Adipocyte (in vitro differentiated cells): ENCODE results near the gene FRS3.
"Not testable (repeated sequence)": the region's sequence is repeated elsewhere in the genome, so short reads cannot be mapped to it uniquely, and the experiment has no call there.

Experiments used
- DNase-seq: peaks from one replicate; pipeline ENCODE4 v3.0.0-alpha.2; 2015; ENCODE audit warnings: low read depth
- H3K27me3 ChIP-seq: replicated peaks from 2 replicates; pipeline ENCODE4 v1.7.0; 2013; ENCODE audit warnings: mild to moderate bottlenecking, low read length, moderate library complexity; ENCODE audit not compliant: control insufficient read depth, insufficient read depth
- H3K36me3 ChIP-seq: 2 replicates; pipeline ENCODE4 v1.7.0; 2013; ENCODE audit warnings: low read length, mild to moderate bottlenecking, moderate library complexity; ENCODE audit not compliant: control insufficient read depth, insufficient read depth, severe bottlenecking
- H3K4me1 ChIP-seq: 2 replicates; pipeline ENCODE4 v1.7.0; 2013; ENCODE audit warnings: mild to moderate bottlenecking, low read length, moderate library complexity; ENCODE audit not compliant: control insufficient read depth, insufficient read depth
- H3K4me3 ChIP-seq: 2 replicates; pipeline ENCODE4 v1.7.0; 2013; ENCODE audit warnings: mild to moderate bottlenecking, low read length, moderate library complexity
- H3K9ac ChIP-seq: 2 replicates; pipeline ENCODE4 v1.7.0; 2013; ENCODE audit warnings: mild to moderate bottlenecking, low read length, moderate library complexity
- H3K9me3 ChIP-seq: 2 replicates; pipeline ENCODE4 v1.7.0; 2013; ENCODE audit warnings: mild to moderate bottlenecking, low read length, moderate library complexity; ENCODE audit not compliant: control insufficient read depth

The FRS3 gene

DNA sequence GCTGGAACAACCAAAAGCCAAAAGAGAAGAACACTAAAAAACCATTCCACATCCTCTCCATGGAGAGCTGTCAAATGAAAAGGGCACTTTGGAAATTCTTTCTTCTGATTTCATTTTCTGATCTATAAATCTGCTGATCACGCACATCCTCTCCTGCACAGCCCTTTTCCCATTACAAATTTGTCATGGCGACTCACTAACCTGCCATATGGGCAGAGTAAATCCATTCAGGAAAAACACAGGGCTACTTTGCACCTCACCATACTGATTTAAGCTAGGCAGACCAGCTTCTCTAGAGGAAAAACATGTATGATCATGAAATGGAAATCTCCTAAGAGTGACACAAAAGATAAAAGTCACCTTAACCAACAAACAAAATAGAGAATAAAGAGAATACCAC lies 33.8 kb upstream of the FRS3 start:
- no peaks in the 10 kb centered on the region for H3K36me3 ChIP-seq
- no peak overlapping the region for H3K9ac ChIP-seq
- H3K9me3 ChIP-seq: no peaks in the 10 kb centered on the region
- no peaks in the 10 kb centered on the region for H3K27me3 ChIP-seq
- H3K4me3 ChIP-seq: no peak overlapping the region
- DNase-seq: no peak
- H3K4me1 ChIP-seq: no peaks in the 10 kb centered on the region

DNA sequence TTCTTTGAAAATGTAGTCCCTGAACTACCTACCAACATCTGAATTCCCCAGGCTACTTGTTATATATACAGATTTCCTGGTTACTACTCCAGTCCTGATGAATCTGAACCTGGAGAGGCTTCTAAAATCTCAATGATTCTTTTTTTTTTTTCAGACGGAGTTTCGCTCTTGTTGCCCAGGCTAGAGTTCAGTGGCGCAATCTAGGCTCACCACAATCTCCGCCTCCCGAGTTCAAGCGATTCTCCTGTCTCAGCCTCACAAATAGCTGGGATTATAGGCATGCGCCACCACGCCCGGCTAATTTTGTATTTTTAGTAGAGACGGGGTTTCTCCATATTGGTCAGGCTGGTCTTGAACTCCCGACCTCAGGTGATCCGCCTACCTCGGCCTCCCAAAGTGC lies 32.2 kb upstream of the FRS3 start:
- DNase-seq, H3K27me3 ChIP-seq, H3K4me3 ChIP-seq, H3K36me3 ChIP-seq, H3K9me3 ChIP-seq, H3K4me1 ChIP-seq, H3K9ac ChIP-seq: not testable (repeated sequence)

DNA sequence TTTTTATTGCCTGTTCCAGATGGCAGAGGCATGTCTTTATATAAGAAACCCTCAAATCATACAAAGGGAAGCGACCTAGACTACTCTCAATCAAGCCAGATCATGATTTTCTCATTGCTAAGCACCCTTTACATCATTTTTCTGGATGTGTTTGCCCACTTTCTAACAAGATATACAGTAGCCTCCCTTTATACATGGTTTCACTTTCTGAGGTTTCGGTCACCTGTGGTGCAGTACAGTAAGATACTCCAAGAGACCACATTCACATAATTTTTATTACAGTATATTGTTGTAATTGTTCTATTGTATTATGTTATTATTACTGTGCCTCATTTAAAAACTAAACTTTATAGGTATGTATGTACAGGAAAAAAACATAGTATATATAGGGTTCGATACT lies 31.4 kb upstream of the FRS3 start:
- DNase-seq: no peak
- Histone ChIP-seq H3K4me3 (no peak overlapping the region), H3K36me3 (no peaks in the 10 kb centered on the region), H3K27me3 (no peaks in the 10 kb centered on the region), H3K9ac (no peak overlapping the region), H3K4me1 (no peaks in the 10 kb centered on the region), H3K9me3 (no peaks in the 10 kb centered on the region)

DNA sequence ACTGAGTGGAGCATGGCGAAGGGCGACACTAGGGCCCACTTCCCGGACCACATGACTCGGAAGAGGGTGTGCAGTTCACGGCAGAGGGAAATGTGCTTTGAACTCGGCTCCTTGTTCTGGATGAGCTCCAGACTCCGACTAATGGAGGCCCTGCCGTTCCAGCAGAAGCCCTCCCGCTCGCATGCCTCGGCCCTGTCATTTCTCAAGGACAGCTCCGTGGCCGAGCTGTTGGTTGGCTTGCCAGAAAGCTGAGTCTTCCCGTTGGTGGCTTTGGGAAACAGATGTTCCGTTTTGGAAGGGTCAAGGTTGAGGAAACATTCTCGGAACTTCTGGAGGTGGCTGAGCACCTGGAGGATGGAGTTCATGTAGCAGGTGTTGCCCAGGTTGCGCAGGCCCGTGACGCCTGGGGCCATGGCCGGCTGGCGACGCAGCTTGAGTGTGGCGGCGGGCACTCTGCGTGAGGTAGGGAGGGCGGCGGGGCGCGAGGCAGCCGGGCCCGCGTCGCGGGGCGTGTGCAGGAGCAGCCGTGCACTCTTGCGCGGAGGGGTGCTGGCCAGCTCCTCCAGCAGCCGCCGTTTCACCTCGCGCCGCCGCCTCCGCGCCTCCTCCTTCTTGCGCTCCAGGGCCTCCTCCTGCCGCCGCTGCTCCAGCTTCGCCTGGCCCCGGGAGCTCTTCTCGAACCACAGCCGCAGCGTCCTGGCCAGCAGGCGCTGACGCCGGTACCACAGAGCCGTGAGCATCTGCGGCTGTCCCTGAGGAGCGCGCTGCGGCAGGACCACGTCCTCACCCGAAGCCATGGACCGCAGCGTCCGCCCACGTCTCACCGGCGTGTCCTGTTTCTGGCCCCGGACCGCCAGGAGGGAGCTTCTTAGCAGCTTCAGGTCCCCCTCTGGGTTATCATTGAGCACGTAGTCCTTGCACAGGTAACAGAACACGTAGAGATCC lies 26.4 kb upstream of the FRS3 start:
- H3K9me3 ChIP-seq: no peaks in the 10 kb centered on the region
- H3K27me3 ChIP-seq: no peaks in the 10 kb centered on the region
- H3K4me1 ChIP-seq: no peaks in the 10 kb centered on the region
- H3K4me3 ChIP-seq: no peak overlapping the region
- H3K36me3 ChIP-seq: peaks cover 7% of the 10 kb centered on the region
- no peak for DNase-seq
- no peak overlapping the region for H3K9ac ChIP-seq

DNA sequence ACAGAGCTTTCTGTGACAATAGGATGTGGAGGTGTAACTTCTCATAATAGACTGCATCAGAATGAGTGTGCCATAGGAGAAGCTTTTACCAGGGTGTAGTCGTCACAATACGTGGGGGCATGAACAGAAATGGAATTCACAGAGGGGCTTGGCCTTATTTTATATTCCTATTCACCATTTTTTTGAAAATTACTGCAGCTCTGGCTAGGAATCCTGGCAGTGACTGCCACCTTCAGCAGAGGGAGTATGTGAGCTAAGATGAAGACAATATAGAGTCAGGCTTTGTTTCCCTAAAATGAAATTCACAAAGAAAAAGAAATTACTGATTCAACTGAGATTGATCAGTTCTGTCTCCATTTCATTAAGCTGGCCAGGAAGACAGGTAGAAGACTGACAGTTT lies 21.7 kb upstream of the FRS3 start:
- DNase-seq: peak; percentile 62
- H3K9me3 ChIP-seq: no peaks in the 10 kb centered on the region
- H3K9ac ChIP-seq: no peak overlapping the region
- H3K4me1 ChIP-seq: no peaks in the 10 kb centered on the region
- H3K36me3 ChIP-seq: peaks cover 24% of the 10 kb centered on the region
- no peak overlapping the region for H3K4me3 ChIP-seq
- H3K27me3 ChIP-seq: no peaks in the 10 kb centered on the region

DNA sequence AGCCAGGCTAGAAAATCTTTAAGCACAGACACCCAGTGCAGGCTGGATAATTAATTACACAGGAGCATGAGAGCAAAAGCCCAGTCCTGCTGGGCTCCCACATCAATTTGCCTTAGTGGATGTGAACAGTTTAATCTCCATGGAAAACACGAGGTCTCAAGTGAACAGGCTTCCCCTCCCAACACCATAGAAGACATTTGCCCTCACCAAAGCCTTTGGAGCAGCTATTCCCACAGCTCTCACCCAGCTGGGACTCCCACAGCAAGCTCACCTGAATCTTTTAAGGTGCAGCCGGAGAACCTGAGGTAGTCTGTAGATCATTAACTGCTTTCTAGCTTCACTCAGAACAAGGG lies 19.8 kb upstream of the FRS3 start:
- H3K9ac ChIP-seq: no peak overlapping the region
- H3K4me1 ChIP-seq: no peaks in the 10 kb centered on the region
- no peaks in the 10 kb centered on the region for H3K9me3 ChIP-seq
- no peak for DNase-seq
- H3K27me3 ChIP-seq: no peaks in the 10 kb centered on the region
- no peak overlapping the region for H3K4me3 ChIP-seq
- H3K36me3 ChIP-seq: peaks cover 35% of the 10 kb centered on the region

DNA sequence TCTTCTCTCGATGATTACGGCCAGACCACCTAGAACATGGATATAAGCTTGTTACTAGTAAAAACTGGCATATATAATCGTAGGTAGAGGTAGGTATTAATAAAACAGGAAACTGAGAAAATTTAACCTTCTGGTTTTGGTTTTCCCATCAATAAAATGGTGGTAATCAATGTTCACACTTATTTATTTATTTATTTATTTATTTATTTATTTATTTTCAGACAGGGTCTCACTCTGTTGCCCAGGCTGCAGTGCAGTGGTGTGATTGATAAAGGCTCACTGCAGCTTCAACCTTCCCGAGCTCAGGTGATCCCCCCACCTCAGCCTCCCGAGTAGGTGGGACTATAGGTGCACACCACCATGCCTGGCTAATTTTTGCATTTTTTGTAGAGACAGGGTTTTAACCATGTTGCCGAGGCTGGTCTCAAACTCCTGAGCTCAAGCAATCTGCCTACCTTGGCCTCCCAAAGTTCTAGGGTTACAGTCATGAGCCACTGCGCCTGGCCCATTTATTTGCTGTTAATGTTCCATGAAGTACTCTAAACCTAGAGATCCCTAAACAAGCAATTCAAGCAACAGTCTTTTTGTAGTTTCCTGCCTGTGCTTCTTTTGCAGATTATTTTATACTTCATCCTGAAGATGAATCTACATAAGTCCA lies 19.3 kb upstream of the FRS3 start:
- Histone ChIP-seq H3K36me3 (peaks cover 37% of the 10 kb centered on the region), H3K9me3 (no peaks in the 10 kb centered on the region), H3K9ac (no peak overlapping the region), H3K4me1 (no peaks in the 10 kb centered on the region), H3K4me3 (no peak overlapping the region), H3K27me3 (no peaks in the 10 kb centered on the region)
- DNase-seq: no peak

DNA sequence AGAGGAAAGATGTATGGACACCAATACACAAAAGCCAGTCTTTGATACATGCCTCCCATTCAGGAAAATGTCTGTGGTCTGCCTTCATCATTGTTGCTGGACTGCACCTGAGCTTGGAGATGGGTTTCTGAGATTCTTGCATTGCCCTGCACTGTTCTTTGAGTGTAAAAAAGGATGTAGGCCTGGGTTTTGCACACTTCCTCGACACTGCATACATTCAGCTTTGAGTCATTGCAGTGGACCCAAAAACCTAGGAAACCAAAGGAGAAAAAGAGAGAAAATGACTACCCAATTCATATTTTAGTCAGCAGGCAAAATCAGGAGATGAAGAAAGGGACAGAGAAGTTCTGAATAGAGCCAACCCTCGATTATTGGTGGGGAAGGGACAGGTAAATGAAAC lies 16.8 kb upstream of the FRS3 start:
- no peak for DNase-seq
- Histone ChIP-seq H3K27me3 (no peaks in the 10 kb centered on the region), H3K9me3 (no peaks in the 10 kb centered on the region), H3K4me3 (no peak overlapping the region), H3K4me1 (no peaks in the 10 kb centered on the region), H3K36me3 (peaks cover 49% of the 10 kb centered on the region), H3K9ac (no peak overlapping the region)

DNA sequence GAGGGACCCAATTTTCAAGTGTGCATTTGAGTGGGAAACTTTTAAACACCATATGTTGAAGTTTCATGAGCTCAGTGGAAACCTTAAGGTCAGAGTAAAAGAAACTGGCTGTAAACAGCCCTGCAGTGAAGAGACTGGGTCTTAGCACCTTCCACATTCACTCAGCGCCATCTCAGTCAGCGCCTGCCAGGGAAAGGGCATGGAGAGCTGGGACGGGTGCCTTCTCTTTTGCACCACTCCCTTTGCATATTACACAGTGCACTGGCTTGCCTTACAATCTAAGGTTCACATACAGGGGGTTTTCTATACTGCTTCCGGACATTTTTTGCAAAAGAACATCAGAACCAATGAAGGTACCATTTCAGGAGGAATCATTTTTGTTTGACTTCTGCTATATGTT lies 12.3 kb upstream of the FRS3 start:
- peaks cover 12% of the 10 kb centered on the region for H3K4me1 ChIP-seq
- peaks cover 61% of the 10 kb centered on the region for H3K36me3 ChIP-seq
- H3K27me3 ChIP-seq: no peaks in the 10 kb centered on the region
- H3K9ac ChIP-seq: no peak overlapping the region
- no peak for DNase-seq
- H3K9me3 ChIP-seq: no peaks in the 10 kb centered on the region
- H3K4me3 ChIP-seq: no peak overlapping the region

DNA sequence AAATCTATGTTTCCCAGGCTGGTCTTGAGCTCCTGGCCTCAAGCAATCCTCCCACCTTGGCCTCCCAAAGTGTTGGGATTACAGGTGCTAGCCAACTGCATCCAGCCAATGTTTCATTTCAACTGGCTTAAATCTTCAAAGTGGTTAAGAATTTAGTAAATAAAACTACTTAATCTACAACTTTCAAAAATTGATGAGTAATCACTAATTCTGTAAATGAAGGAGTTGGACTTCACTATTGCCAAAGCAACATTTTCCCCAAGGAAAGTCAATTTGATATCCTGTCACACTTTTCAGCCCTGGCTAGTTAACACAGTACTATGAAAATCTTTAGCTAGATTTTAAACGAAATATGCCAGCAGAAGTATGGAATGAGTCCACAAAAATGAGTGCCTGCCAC lies 11.6 kb upstream of the FRS3 start:
- H3K27me3 ChIP-seq: no peaks in the 10 kb centered on the region
- no peak overlapping the region for H3K4me3 ChIP-seq
- no peaks in the 10 kb centered on the region for H3K9me3 ChIP-seq
- H3K4me1 ChIP-seq: peaks cover 12% of the 10 kb centered on the region
- peaks cover 57% of the 10 kb centered on the region for H3K36me3 ChIP-seq
- no peak for DNase-seq
- no peak overlapping the region for H3K9ac ChIP-seq

DNA sequence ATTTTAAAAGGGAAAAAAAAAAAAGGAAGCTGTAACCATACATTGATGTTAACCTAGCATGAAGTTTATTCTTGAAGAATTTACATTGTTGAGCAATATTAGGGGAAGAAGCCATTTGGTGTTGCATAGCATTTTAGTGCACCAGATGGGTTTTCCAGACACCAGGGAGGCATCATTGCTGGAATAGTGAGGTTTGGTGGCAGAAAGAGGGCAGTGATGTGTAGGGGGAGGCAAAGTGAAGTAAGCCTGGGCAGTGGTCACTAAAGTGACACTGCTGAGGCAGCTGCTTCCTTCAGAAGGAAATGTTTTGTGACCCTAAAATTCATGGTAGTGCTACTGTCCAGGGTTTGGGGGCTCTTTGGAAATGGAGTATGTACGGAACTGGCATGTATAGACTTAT lies 10.3 kb upstream of the FRS3 start:
- H3K9me3 ChIP-seq: no peaks in the 10 kb centered on the region
- H3K9ac ChIP-seq: no peak overlapping the region
- DNase-seq: no peak
- no peaks in the 10 kb centered on the region for H3K27me3 ChIP-seq
- H3K36me3 ChIP-seq: peaks cover 45% of the 10 kb centered on the region
- H3K4me3 ChIP-seq: no peak overlapping the region
- peaks cover 19% of the 10 kb centered on the region for H3K4me1 ChIP-seq
